Kidney epithelial cell (primary cell): ENCODE results near the gene SETBP1. TPM values are rescaled to one million over a fixed set of nuclear protein-coding genes. Genes with fewer than 3 reads are reported as not detected.

Source experiments
- DNase-seq: peaks from one replicate; pipeline ENCODE4 v3.0.0-alpha.2; 2010; ENCODE audit warnings: low read depth
- H3K27me3 ChIP-seq: 2 replicates; pipeline ENCODE4 v1.6.0; 2011; ENCODE audit warnings: low read length; ENCODE audit not compliant: control insufficient read depth, insufficient read depth
- H3K36me3 ChIP-seq: 2 replicates; pipeline ENCODE4 v1.5.1; 2011; ENCODE audit warnings: low read length; ENCODE audit not compliant: control insufficient read depth, insufficient read depth
- H3K4me3 ChIP-seq: 2 replicates; pipeline ENCODE4 v1.5.1; 2011; ENCODE audit warnings: low read depth, mild to moderate bottlenecking, control low read depth, low read length
- total RNA-seq: library from RNA; depleted of rRNA; stranded (reverse); fragments of >200 nt; gene quantifications from 2 replicates; pipeline ENCODE4 v1.2.3, GENCODE V29; 2015
- TF ChIP-seq, protein P1 (sequence below): IDR thresholded peaks from 2 replicates; pipeline ENCODE4 v1.5.1; 2011; ENCODE audit warnings: mild to moderate bottlenecking, moderate library complexity, low read length, control low read depth, inconsistent platforms; ENCODE audit not compliant: insufficient read depth, poor library complexity, severe bottlenecking

SETBP1 gene
- total RNA-seq, 1 donor from 2014 or later: 2.9 TPM

DNA sequence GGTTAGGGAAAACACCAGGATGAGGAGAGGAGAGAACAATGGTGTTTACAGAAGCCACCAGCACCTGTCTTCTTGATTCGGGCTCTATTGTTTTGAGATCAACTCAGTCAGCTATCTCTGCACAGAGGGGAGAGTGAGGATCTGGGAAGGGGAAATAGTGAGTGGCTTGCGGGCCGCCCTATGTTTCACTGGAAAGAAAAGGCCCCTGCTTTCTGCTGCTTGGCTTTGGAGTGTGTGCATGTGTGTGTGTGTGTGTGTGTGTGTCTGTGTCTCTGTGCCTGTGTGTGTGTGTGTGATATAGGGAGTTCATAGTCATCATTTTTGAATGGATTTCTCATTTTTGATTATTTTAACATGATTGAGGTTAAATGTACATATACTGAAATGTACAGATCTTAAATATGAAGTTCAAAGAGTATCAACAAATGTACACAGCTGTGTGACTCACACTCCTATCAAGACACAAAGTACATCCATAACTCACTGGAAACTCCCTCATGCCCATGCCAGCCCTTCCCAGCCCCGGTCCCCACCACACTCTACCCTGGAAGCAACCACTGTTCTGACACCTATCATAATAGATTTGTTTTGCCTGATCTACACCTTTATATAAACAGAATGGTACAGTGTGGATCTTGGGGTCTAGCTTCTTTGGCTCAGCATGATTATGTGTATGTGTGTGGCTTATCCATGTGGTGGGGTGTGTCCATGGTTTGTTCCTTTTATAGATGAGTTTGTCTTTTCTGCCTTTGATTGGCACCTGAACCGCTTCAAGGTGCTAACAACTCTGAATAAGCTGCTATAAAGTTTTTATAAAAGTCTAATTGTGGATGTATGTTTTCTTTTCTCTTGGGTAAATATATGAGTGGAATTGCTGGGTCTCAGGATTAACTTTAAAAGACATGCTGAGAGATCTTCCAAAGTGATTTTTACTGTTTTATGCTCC is 258.3 kb downstream of the SETBP1 start:
- Histone ChIP-seq H3K4me3 (no peak overlapping the region), H3K27me3 (no peaks in the 10 kb centered on the region), H3K36me3 (no peaks in the 10 kb centered on the region)
- DNase-seq: no peak
- TF ChIP-seq, protein P1, sequence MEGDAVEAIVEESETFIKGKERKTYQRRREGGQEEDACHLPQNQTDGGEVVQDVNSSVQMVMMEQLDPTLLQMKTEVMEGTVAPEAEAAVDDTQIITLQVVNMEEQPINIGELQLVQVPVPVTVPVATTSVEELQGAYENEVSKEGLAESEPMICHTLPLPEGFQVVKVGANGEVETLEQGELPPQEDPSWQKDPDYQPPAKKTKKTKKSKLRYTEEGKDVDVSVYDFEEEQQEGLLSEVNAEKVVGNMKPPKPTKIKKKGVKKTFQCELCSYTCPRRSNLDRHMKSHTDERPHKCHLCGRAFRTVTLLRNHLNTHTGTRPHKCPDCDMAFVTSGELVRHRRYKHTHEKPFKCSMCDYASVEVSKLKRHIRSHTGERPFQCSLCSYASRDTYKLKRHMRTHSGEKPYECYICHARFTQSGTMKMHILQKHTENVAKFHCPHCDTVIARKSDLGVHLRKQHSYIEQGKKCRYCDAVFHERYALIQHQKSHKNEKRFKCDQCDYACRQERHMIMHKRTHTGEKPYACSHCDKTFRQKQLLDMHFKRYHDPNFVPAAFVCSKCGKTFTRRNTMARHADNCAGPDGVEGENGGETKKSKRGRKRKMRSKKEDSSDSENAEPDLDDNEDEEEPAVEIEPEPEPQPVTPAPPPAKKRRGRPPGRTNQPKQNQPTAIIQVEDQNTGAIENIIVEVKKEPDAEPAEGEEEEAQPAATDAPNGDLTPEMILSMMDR: no peak

DNA sequence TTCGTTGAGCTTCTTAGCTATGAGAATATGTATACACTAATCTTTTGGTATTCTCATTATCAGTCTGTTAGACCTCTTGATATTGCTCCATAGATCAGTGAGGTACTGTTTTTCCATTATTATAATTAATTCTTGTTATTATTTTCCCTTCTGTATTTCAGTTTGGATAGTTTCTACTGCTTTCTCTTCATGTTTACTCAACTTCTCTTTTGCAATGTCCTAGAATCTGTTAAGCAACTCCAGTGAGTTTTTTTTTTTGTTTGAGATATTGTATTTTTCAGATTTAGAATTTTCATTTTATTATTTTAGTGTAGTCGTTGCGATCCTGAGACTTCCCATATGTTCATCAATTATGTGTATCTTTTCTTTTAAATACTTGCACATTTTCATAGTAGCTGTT is 260.8 kb downstream of the SETBP1 start:
- Histone ChIP-seq H3K4me3 (no peak overlapping the region), H3K36me3 (no peaks in the 10 kb centered on the region), H3K27me3 (no peaks in the 10 kb centered on the region)
- no peak for DNase-seq
- TF ChIP-seq, protein P1: no peak

DNA sequence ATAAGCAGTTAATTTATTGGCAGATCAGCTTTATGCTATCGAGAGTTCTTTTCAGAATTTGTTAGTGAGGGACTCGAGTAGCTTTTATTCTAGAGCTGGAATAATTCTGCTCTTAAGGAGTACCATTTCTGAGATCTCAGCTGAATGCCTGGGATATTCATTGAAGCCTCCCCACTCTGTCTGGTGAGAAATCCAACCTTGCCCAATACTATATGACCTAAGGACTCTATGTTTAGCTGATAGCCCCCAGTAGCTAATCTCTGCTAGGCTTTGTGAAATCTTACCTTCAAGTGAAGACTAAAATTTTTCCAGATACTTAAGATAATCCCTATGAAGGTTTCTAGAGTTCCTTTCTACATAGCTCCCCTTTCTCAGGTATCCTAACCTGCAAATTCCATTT is 261.4 kb downstream of the SETBP1 start:
- no peak for DNase-seq
- Histone ChIP-seq H3K27me3 (no peaks in the 10 kb centered on the region), H3K4me3 (no peak overlapping the region), H3K36me3 (no peaks in the 10 kb centered on the region)
- TF ChIP-seq, protein P1: no peak

DNA sequence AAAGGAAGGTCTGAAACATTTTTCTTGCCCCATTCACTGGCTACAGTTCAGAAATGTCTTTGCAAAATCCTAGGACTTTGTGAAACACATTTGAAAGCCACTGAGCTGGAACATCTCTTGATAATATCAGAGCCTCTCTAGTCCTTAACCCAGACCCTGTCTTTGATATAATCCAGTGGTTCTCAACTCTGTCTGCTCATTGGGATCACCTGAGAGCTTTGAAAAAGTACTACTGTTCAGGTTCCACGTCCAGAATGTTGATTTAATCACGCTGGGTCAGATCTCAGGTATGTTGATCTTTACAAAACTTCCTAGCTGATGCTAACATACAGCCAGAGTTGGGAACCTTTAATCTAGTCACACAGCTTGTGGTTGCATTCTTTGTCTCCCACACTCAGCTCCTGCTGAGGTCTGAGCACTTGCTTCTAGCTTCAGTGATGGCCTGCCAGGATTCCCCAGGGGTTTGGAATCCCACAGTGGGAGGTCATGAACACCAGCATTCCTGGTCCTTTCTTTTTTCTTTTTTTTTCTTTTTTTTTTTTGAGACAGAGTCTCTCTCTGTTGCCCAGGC is 262.7 kb downstream of the SETBP1 start:
- no peaks in the 10 kb centered on the region for H3K36me3 ChIP-seq
- DNase-seq: peak; percentile 70
- TF ChIP-seq, protein P1: no peak
- no peak overlapping the region for H3K4me3 ChIP-seq
- H3K27me3 ChIP-seq: no peaks in the 10 kb centered on the region

DNA sequence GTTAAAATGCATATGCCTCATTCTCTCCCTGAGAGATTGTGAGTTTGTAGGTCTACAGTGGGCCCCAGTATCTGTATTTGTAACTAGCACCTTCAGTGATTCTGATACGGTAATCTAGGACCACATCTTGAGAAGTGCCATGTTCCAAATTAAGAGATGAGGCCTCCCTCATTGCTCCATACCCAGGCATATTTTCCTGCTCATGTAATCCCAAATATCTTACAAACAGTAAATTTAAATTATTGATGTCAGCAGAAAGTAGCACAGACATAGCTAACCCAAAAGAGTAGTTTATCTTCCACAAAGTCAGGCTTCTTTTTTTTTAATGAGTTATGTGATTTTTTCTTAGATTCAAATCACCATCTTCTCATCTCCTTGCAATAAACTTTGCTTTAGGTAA is 263.8 kb downstream of the SETBP1 start:
- TF ChIP-seq, protein P1: no peak
- no peaks in the 10 kb centered on the region for H3K36me3 ChIP-seq
- no peak for DNase-seq
- H3K4me3 ChIP-seq: no peak overlapping the region
- no peaks in the 10 kb centered on the region for H3K27me3 ChIP-seq
